GM18499 (cell line): ENCODE measurements around the gene KCNJ1.

Source experiments
- ATAC-seq: cut with Tn5 transposase; IDR thresholded peaks from one replicate; pipeline ENCODE4 v1.9.1; 2021; ENCODE audit warnings: moderate number of reproducible peaks; ENCODE audit not compliant: insufficient read depth, unreplicated experiment

The KCNJ1 gene

DNA sequence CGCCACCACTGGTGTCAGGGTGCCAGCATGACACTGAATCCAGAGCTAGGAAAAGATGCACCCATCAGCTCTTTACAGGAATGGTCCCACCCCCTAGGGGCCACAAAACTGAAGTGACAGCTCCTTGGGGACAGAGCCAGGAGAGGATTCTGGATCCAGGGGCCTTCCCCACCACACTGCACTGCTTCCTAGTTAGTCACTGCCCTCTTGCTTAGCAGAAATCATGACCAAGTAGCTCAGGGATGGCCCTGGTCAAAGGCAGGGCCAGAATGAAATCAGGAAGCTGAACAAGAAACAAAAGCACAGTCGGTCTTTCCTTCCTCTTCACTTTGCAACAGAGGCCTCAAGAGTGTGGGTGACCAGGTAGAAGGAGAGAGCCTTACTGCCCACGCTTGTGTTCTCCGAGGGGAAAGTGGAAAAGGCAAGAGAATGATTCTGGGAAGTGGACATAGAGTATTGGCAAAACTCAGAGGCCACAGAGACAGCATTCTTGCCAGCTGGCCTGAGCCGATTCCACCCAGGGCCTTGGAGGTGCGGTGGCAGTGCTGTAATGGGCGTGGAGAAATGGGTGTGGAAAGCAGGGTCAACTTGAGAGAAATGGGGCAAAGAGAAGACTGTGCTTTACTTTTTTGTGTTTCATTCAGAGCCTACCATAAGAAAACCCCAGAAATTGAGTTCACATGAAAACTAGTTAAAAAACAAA is 39.8 kb downstream of the KCNJ1 start:
- ATAC-seq: no peak

DNA sequence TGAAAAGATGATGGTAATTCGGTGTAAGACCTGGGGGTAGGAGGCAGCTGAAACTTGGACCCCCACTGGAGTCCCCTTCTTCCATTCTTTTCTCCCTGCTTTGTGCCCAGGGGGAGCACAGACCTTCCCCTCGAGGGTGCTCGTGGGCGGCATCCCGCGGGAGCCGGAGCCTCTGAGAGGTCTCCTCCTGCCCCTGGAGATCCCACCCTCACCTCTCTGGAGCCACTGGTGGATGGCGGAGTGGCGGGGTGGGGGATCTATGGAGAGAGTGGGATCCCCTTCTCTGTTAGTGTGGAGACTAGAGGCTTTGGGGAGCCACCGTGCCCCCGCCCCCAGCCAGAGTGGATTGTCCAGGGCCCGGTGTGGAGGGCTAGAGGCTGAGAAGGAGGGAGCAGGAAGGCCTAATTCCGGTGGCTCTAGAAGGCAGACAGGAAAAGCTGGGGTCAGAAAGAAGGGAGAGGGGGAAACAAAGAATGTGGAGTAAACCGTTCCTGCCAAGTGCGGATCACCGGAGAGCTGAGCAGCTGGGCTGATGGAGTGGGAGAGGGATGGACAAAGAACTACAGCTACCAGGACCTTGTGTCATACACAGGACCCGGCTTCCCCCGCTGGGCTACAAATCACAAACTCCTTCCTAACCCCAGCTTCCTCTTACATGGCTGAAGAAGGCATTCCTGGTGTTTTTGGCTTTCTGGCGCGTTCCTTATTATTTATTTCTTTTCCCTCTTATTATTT is 41.9 kb downstream of the KCNJ1 start:
- no peak for ATAC-seq

DNA sequence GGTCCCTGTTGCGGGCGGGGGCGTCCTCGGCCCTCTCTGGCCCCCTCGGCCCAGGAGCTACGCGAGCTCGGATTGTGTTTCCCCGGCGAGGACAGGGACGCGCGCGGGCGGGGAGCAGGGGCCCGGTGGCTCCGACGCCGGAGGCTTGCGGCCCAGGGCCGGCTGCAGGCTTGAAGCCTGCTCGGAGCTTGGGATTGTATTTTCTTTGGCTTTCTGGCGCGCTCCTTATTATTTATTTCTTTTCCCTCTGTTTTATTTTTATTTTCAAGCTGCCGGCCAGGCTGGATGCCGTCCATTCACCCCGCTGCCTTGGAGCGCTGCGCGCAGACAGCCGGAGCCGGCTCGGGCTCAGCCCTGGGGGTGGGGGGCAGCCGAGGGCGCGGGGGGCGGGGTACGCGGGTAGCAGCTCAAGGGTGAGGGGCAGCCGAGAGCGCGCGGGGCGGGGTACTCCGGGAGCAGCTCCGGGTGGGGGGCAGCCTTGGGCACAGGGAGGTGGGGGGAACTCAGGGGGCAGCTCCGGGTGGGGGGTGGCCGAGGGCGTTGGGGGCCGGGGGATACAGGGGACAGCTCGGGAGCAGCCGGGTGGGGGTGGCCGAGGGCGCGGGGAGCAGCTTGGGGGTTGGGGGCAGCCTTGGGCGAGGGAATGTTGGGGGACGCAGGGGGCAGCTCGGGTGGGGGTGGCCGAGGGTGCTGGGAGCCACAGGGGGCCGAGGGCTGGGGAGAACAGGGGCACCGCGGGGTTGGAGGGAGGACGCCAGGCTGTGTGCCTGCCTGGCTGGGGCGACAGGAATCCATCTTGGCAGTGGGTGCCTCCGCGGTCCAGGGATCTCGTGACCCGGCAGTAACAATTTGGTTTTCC is 42.7 kb downstream of the KCNJ1 start:
- ATAC-seq: no peak

DNA sequence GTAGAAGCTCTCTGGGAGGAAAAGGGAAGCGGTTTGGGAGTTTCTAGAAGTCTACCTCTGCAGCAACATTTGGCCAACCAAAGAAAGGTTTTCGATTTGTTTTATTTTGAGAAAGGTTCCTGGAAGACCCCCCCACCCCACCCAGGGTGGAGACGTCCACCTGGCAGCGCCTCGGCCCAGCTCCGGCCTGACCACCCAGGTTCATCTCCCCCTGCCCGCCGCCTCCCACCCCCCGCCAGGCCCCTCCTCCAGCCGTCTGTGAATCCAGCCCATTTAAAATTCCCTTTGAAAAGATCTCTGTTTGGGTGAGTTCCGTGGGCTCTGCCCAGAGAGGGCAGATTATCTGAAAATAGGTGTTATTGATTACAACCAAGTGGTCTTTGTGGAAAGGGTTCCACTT is 43.3 kb downstream of the KCNJ1 start:
- no peak for ATAC-seq

DNA sequence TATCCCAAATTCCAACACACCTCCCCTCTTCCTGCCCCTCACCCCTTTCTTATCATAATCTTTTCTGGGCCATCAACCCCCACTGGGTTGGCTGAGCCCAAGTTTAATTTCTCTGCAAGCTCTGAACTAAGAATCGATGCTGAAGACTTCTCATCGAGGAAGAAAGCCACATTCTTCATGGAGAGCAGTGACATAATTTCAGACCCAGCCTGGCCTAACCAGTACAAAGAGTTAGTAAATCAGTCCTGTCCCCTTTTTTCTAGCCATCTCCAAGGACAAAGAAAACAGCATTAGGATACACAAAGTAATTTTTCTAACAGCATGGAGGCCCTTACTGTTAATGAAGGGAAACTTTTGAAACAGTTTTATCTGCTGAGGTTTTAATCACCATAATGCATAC is 45.0 kb downstream of the KCNJ1 start:
- ATAC-seq: no peak

DNA sequence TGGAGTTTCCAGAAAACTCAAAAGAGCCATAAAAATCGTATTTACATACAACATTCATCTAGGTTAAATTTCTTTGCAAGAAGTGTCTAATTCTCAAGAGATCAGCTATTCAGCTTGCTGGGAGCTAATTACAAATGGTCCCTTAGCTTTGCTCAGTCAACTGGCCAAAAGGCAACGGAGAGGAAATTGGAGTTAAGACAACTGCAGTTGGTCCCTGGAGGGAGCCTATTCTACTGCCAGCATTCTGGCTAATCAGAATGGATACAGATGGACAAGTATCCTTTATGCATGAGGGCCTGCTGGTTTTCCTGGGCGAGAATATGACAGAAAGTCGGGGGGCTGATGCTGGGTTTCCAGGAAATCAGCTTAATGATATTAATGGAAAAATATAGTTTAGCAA is 45.5 kb downstream of the KCNJ1 start:
- no peak for ATAC-seq

DNA sequence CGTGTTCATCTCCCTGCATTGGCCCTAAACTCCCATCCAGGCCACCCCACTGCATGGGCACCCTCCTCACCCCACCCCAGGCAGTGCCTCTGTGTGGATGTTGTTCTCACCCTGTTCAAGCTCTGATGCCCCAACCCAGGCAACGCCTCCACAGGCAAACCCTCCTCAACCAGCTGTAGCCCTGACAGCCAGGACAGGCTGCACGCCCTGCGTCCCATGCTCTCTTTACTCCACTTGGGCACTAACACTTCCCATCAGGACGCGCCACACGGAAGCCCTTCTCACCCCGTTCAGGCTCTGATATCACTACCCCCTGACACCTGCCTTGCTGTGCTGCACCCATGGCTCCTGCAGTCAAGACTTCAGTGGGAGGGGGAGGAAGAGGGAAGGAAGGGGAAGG is 47.9 kb downstream of the KCNJ1 start:
- no peak for ATAC-seq

DNA sequence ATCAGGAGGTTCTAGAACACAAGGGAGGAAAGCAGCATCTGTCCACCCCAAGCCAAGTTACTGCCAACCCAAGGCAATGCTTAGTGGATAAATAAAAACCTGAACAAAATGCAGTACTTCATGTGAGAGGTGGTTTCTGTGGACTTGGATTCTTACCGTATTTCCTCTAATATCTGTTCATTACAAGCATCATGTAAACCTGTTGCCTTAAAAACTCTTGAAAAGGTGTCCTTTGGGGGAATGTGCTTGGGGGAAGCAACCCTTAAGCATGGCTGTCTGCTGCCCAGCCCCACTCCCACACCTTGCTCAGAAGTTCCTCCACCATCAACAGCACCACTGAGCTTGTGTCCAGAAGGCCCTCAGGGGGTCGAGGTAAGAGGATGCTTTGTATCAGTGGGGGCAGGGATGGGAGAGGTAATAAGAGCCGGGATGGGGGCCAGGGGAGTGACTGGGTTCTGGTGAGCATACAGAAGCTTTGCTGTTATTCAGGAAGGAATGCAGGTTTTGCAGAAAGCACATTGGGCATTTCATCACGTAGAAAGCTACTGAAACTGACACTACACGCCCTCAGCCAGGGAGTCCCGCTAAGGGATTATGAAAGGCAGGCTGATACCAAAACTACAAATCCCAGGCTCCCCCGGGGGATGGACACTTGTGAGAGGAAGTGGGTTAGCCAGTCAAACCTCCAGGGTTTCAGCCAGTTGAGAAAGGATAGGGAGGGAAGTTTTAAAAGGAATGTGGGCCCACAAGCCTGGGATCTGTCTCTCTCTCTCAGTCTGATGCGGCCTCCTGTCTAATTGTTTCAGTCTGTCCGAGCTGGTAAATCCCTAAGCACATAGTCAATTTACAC is 52.0 kb downstream of the KCNJ1 start:
- no peak for ATAC-seq

DNA sequence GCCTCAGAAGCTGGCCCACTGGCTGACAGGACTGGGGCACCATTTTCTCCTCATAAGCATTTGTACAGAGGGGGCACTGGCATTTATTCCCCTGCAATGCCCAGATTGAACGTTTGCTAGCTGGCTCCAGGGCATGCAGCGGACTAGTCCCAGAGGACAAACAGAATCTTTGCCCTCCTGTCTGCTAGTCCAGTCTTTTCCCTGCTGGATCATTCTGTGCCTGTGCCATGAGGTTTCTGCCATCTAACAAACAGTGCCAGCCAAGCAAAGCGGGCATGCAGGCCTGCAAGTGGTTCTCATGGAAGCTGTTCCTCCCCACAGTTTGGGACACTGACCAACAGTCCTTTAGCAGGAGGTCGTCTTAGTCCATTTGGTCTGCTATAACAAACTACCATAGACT is 53.4 kb downstream of the KCNJ1 start:
- no peak for ATAC-seq

DNA sequence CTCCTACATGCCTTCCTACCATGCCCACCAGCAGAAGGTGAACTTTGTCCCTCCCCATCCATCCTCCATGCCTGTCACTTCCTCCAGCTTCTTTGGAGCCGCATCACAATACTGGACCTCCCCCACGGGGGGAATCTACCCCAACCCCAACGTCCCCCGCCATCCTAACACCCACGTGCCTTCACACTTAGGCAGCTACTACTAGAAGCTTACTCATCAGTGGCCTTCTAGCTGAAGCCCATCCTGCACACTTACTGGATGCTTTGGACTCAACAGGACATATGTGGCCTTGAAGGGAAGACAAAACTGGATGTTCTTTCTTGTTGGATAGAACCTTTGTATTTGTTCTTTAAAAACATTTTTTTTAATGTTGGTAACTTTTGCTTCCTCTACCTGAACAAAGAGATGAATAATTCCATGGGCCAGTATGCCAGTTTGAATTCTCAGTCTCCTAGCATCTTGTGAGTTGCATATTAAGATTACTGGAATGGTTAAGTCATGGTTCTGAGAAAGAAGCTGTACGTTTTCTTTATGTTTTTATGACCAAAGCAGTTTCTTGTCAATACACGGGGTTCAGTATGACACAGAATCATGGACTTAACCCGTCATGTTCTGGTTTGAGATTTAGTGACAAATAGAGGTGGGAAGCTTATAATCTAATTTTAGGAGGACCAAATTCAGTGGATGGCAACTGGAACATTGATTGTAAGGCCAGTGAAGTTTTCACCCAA is 56.1 kb downstream of the KCNJ1 start:
- ATAC-seq: no peak

DNA sequence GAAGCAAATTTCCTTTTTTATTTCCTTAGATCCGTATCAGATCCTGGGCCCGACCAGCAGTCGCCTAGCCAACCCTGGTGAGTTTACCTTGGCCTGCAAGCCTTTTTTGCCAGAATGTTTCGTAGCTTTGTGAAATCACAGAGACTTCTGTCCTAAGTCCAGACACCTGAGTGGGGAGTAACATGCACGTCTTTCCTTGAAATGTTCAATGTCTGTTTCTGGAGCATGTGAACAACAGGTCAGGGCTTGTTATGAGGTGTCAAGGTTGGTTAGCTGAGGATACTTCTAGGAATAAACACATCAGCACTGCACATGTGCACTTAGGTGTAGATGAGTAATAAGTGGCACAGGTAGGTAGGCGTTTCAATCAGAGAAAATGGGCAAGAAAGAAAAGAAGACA is 58.0 kb downstream of the KCNJ1 start:
- ATAC-seq: no peak

DNA sequence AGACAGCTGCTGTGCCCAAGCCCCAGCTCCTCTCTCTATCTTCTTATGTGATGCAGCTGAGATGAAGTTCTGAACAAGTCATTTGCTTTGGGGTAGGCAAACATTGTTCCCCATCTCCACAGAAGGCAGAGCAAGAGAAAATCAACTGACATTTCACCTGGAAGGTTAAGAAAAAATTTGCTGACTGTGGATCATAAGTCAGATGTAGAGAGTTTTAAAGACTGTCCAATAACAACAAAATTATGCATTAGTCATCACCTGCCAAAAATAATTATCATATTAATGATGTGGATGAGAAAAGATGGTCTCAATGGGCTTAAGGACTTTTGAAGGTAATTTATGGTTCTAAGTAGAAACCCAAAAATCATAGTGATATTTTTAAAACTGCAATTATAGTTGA is 59.2 kb downstream of the KCNJ1 start:
- no peak for ATAC-seq

DNA sequence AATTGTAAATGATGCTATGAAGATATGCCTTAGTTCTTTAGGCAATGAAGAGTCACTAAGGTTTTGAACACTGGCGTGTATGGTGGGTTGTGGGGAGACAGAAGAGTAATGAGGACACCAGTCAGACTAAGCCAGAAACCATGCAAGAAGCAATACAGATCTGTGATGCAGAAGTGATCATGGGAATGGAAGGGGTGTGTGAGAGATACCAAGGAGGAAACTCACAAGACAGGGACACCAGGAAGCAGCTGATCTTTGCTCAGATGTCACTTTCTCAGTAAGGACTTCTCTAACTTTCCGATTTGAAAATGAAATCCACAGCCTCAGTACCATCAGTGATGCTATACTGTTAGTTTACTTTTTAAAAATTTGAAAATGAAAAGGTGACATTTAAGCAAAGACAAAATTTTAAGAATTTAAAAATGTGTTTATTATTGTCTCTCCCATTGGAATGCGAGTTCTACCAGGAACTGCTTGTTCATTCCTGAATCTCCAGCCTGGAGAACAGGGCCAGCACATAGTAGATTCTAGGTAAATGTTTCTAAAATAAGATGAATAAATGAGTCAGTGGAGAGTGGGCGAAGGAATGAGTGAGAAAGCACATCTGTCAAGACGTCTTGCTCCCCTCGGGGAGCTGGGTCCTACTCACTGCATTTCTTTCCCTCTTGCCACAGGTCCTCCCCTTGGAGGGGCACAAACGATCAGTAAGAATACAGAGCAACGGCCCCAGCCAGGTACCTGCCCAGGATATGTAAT is 60.4 kb downstream of the KCNJ1 start:
- ATAC-seq: no peak

DNA sequence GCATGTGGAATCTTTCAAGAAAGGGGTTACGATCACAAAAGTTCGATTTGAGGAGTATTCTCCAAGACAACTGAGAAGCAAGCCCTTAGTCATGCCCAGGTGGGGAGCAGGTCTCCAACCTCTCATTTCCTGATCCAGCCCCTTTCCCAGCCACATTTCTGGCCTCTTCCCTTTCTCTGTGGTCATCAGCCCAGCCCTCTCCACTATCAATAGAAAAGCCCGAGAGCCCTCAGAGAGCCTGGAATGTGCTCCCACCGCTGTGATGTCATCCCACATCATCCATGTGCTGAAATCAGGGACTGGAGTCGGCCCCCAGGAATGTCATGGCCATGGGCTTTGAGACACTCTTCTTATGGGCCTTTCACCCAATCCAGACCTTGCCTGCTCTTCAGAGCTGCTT is 62.6 kb downstream of the KCNJ1 start:
- no peak for ATAC-seq

DNA sequence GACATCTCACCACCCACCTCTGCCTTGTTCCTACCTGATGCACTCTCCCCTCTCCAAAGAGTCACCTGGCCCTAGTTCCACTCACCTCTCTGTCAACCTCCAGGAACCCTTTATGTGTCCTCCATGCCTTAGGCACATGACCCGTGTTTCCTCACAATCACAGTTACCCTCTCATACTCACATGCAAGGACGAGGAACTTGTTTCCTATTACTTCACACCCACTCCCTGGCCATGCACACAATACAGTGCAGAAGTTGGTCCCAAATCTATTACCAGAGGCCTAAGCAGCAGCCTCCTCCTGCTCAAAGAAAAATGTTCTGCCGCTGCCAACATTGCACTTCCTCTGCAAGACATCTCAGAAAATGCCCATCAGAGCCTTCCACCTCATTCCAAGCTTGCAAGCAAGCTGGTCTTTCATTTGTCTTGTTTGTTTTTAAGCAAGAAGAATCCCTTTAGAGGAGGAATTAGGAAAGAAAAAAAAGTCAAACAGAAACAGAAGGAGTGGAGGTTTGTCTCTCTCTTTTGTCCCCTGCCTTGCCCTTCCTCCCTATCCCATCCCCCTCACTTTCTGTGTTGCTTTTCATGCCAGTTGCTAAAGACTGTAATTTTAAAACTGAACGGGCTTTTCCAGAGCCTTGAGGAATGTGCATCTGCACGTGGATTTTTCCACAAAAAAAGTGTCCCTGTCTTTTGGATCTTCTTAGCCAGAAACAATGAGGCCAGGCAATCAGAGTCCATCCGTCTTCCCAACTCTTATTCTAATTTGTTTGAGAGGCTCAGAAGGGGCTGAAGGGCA is 63.4 kb downstream of the KCNJ1 start:
- no peak for ATAC-seq

DNA sequence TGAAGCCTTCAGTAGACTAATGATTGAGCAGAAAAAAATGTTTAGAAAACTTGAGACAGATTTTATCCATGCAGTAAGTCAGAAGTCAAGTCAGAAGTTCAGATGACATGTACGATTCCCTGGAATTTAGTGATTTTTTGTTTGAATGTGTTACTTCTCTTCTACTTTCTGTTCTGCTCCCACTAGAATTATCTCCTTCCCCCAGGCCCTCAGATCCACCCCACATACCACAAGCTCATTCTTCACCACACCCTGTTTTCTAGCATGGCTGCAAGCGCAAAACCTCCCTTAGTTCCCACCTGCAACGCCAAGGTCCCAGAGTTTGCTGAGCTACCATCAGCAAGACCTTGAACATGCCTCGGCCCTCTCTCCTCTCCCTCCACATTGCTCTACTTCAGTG is 64.1 kb downstream of the KCNJ1 start:
- ATAC-seq: no peak

DNA sequence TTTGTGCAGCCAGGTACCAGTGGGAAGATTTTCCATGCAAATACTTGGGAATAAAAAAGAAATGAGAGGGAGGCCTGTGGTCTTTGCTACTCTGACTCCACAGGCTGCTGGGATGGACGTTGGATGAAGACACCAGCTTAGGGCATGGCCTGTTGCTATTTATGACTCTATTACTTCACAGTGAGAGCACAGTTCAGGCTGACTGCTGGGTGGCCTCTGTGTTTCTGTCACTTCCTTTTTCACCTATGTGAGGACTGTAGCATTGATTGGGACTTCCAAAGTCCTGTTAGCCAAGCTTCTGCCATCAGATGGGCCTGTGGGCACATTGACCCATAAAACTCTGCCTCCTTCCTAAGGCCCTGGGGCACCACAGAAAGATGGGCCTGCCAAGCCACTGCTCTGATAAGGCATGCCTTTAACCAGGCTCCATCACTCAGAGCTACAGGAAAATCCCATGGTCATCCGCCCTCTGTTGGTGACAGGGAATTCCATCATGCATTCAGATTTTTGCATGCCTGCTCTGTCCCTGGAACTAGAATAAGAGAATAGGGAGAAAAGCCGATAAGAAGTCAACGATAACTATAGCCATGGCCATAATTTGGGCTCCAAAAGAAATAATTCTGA is 64.6 kb downstream of the KCNJ1 start:
- ATAC-seq: no peak
